HG03139 (cell line): ENCODE results near the gene KIAA0930.

Experiments
- ATAC-seq: cut with Tn5 transposase; IDR thresholded peaks from one replicate; pipeline ENCODE4 v1.9.1; 2021; ENCODE audit not compliant: unreplicated experiment

The KIAA0930 gene

DNA sequence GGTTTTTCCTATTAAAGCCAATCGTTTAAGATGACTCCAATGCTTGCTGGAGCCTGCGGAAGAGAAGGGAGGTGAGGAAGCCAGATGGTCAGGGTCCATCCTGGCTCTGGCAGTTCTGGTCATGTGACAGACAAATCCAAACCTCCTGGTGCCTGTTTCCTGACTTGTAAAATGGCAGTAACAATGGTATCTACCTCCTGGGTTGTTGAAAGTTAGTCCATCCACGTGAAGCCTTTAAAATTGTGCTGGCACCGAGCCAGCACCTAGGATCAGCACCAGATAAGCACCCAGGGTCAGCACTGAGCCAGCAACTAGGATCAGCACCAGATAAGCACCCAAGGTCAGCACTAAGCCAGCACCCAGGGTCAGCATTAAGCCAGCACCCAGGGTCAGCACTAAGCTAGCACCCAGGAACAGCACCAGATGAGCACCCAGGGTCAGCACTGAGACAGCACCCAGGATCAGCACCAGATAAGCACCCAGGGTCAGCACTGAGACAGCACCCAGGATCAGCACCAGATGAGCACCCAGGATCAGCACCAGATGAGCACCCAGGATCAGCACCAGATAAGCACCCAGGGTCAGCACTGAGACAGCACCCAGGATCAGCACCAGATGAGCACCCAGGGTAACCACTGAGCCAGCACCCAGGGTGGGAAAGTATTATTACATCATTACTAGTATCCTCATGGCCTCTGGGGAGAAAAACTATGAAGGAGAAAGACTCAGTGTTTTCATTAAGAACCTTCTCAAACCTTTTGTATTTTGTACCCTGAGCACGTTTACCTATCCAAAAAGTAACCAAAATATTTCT lies 17.2 kb downstream of the KIAA0930 start:
- no peak for ATAC-seq

DNA sequence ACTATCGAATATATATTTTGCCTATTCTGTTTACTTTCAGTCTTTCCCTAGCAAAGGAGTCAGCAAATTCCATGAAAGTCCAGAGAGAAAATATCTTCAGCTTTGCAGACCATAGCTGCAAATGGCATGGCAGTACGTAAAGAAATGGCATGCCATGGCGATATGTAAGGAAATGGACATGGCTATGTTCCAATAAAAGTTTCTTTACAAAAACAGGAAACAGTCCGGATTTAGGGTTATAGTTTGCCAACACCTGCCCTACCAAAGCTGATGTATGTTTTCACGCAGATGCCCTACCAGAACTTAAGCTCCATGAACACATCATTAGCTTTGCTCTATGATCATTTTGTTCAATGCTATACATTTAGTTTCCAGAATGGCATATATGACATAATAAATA lies 19.5 kb downstream of the KIAA0930 start:
- ATAC-seq = no peak

DNA sequence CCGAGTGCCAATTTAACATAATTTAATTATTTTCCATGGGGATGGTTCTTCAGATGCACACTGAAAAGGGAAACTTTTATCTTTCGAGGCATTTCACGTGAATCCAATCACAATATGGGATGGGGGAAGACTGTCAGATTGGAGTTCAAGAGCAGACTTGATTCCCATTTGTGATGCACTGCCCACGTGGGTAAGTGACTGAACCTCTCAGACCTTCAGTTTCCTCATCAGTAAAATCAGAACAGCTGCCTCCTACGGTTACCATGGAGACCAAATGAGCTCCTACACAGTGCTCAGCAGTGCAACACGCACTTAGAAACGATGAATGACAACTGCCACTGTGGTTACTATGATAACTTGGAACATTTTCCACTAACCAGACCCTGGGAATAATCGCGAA lies 21.7 kb downstream of the KIAA0930 start:
- no peak for ATAC-seq

DNA sequence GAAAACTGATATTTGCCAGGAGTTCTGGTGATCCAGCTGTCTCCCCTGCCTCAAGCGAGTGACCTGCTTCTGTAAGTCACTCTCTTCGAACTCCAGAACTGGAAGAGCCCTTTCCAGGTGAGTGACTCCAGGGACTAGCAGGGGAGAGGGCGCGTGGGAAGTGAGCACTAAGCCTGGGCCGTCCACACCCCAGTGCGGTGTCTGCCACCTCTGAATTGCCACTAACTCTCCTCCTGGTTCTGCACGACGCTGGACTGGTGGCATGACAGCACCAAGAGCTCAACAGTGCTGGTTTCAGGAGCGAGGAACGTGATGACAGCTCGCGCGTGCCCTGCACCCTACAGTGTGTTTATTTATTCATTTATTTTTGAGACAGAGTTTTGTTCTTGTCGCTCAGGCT lies 22.9 kb downstream of the KIAA0930 start:
- no peak for ATAC-seq

DNA sequence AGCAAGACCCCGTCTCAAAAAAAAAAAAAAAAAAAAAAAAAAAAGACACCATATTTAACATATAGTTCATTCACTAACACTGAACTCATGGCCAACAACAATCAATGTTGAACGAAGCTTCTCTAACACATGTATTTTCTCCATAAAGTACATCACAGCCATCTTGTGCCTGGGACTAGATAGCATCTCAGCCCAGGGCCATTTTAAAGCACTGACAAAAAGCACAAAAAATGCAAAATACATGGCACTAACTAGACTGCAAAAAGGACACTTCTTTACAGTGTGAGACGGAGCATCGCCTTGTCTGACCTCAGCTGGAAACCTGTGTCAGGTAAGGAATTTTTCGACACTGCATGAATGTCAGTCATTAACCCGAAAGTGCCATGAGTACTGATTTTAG lies 23.3 kb downstream of the KIAA0930 start:
- no peak for ATAC-seq

DNA sequence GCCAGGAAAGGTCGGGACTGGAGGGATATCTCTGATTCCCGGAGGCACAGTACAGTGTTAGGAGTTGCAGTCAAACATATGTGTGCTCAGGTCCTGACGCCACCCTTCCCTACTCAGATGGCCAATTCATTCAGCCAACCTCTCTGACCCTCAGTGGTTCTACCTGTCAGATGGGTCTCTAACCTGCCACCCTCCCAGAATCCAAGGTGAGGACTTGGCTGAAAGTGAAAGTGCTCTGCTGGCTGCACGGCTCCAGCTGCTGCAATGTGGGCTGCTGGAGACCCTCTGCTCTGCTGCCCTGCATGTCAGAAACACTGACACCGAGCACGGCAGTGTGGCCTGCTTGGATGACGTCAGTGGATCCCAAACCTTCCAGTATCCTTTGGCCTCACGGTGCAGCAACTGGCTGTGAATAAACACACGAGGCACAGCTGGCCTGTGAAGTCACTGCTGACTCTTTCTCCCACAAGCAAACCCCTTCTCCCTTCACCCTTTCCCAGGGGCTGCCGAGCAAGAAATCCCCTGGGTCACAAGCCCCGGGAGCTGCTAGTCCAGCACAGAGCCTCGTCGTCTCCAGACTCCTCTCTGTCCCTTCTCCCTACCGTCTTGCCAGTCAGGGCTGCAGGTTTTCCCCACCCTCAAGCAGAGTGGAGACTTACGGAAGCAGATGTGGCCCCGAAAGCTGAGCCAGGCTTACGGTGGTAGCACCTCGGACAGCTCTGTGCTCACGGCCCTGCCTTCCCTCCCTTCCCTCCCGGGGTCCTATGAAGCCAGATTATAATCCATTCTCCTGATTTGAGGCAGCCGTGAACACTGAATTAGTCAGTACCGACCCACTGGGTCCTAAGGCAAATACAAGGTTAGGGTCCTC lies 24.3 kb downstream of the KIAA0930 start:
- ATAC-seq = no peak

DNA sequence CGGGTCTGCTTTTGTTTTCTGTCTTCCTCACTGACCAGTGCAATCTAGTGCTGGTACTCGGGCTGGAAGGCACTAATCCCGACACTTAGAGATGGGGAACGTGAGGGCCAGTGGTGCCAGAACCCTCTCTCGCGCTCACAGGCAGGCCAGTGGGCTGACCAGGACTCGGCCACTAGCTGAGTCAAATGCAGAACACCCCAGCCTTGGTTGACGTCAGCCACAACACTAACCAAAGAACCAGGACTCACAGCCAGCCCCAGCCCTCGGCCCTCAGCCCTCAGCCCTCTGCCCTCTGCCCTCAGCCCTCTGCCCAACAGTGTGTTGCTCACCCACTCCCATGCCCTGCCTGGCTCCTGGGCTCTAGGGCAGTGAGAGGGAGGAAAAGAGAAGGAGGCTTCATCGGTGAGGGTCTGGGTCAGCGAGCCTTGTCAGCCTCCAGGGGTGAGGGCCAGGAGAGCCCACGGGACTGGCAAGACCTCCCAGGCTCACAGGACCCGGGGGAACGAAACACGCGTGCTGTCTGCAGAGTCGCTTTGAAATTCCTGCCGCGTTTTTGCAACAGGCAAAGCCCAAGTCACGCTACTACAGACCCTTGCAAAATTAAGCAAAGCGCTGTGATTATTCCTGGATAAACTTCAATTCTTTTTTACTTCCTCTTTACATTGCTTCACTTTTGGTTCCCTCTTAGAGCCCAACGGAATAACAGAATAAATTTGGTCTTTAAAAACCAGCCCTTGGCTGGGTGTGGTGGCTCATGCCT lies 27.5 kb downstream of the KIAA0930 start:
- ATAC-seq = no peak

DNA sequence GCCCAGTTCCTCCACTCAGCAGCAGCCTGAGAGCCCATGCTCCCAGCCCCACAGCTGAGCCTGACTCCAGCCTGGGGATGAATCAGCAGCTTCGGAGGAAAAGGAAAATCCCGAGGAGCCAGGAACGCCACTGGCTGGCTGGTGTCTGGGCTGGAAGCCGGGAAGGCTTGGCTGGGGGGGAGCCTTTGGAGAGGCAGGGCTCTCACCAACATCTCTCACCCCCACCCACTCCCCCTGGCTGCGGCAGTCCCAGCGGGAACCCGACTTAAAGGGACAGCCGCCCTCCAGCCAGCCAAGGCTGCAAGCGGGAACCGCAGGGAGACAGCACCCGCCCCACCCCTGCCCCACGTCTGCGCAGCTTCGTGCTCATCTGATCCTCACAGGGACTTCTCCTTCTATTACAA lies 28.4 kb downstream of the KIAA0930 start:
- ATAC-seq = no peak

DNA sequence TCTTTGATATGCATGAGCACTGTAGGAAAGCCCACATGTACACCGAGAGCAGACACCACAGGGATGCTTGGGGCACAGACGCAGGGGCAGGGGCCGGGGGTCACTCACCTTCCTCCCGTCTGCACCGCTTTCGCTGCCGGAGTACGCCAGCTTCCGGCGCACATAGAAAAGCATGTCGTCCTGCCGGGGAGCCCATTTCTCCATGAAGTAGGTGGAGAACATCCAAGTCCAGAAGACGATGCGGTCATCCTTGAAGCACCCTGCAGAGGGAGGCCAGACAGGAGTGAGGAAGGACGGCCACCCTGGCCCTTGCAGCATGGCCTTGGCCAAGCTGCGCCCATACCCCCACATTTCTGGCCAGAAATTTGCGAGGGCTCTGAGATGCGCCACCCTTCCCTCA lies 28.8 kb downstream of the KIAA0930 start:
- ATAC-seq = no peak

DNA sequence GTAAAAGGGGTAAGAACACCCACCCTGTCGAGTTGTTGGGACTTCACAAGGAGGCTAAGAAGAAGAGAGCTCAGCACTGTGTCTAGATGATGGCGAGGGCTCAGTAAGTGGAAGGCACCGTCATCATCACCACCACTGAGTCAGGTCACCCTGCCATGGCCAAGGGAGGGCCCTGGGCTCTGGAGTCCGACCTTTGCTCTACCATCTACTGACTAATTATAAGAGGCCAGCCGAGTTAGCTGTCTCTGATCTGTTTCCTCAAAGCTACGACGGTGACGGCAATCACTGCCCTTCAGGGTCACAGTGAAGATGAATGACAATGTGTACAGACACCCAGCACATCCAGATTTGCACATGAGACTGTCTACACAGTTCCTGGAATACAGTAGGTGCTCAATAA lies 29.3 kb downstream of the KIAA0930 start:
- no peak for ATAC-seq

DNA sequence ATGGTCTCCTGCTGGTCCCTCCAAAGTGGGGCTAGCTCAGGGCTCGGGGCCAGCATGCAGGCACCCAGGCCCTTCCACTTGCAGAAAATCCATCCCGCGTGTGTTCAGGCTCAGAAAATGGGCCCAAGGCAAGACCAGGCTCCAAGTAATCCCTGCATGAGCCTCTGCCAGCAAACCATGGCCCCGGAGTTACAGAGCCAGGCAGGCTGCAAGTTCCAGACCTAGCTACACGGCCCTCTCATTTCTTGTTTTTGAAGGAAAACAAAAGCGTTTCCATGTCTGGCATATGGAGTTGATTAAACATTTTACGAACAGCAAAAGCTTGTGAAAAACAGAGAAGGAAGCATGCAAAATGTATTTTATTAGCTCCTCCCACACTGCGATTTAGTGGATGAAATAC lies 29.7 kb downstream of the KIAA0930 start:
- ATAC-seq = no peak

DNA sequence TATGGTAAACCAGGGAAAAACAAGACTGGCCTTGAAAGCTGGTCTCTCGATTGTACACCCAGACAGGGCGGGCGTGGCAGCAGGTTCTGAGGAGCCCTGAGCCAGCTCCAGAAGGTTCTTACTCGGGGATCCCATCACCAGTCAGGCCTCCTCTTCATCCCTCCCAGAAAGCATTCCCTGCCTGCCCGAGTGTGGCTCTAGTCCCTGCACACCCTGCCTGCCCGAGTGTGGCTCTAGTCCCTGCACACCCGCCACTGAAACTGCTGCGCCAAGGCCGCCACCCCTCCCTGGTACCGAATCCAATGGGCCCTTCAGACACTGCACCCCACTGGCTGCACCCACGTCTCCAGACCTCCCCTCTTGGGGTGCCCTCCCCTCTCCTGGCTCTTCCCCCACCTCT lies 30.1 kb downstream of the KIAA0930 start:
- ATAC-seq = no peak

DNA sequence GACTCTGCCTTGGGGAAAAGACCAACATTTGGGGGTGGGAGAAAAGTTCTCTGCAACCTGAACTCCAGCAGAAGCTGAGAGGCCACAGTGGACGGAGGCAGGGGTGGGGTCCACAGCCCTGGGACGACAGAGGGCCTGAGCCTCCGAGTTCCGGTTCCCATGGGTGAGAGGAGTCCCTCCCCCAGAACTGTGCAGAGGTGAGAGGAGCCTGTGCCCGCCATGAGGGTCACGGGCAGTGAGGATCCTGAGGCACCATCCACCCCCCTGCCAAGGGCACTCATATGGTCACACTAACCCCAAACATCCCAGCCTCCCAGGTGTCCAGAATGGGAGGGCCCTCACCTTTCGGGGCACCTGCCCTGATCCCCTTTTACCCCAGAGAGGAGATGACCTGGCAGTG lies 30.5 kb downstream of the KIAA0930 start:
- ATAC-seq = no peak

DNA sequence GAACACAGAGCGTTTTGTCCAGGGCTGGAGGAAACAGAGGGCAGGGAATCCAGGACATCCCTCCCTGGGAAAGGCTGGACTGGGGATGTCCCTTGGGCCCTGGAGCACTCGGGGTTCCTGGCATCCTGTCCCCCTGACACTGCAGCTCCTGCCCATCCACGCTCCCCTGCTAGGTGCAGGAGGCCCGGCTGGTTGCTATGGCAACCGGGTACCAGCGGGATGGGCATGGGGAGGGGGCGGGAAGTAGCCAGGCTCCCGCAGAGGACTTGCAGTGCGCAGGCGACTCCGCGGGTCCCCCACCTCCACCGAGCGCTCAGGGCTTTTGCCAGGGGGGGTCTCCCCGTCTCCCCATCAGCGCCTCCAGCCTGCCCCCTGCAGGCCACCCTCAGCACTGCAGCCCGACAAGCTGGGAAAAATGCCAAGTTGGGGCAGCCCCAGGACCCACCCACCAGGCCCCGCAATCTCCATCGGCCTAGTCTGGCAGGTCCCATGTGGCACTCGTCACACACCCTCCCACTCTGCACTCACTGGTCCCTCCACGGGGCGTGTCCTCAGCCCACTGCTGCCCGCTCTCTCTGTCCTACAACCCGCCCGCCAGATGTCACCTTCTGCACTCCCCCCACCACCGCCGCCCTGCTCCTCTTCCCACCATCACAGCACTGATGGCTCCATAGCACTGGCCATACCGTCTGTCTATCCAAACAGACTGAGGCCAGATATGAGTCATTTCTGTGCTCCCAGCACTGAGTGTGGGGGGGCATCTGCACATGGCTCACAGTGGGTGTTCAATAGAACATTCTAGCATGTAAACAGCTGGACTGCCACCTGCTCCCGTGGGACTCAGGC lies 31.5 kb downstream of the KIAA0930 start:
- ATAC-seq = no peak

DNA sequence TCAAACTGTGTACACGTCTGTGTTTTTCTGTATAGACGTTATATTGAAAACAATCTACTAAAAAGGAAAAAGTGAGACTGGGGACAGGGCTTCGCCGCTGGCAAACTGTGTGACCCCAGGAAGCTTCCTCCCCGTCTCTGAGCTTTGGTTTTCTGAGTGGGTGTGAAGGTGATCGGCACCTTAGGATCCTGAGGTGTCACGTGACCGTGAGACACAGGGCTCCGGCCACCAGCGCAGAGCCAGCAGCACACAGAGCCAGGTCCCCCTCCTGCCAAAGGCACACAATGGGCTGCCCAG lies 32.0 kb downstream of the KIAA0930 start:
- no peak for ATAC-seq

DNA sequence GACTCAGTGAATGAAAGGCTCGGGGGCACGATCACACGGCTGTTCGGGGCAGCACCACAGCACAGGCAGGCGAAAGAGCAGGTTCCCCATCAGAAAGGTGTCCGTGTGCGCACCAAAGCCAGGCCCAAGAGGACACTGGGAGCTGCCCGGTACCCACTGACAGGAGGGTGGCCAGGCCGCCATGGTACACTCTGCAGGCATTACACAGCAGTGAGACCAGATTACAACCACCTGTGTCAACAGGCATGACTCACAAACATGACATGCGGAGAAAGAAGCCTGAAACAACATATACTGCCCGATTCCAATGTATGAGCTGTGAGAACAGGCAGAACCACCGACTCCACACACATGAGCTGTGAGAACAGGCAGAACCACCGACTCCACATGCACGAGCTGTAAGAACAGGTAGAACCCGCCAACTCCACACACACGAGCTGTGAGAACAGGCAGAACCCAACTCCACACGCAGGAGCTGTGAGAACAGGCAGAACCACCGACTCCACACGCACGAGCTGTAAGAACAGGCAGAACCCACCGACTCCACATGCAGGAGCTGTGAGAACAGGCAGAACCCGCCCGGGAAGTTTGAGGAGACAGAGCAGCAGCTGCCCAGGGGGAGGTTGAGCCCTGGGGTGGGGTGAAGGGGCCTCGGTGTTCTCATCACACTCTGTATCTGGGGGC lies 32.6 kb downstream of the KIAA0930 start:
- ATAC-seq = no peak

DNA sequence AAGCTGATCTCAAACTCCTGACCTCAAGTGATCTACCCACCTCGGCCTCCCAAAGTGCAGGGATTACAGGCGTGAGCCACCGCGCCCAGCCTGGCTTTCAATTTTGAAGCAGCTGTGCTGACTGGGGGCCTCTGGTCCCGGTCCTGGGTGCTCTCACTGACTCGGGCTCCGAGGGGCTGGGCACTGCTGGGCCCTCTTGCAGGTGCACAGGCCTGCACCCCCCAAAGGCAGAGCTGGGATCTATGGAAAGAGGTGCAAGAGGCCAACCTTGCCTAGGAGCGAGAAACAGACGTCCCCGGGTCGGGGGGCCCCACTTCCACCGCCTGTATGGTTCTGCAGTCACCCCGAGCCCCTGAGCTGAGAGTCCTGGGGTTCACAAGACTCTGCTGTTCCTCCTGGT lies 33.2 kb downstream of the KIAA0930 start:
- ATAC-seq = no peak

DNA sequence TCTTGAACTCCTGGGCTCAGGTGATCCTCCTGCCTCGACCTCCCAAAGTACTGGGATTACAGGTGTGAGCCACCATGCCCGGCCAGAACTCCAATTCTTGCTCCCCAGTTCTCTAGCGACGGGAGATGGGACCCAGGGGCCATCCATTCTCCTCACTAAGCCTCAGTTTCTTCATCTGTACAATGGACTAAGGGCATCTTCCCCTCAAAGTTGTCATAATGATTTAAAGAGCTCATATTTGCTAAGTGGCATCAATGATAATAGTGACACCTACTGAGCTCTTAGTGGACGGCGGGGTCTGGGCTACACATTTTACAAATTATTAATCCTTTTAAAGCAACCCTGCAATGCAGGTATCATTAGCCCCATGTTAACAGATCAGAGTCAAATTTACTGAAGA lies 34.5 kb downstream of the KIAA0930 start:
- ATAC-seq = no peak

DNA sequence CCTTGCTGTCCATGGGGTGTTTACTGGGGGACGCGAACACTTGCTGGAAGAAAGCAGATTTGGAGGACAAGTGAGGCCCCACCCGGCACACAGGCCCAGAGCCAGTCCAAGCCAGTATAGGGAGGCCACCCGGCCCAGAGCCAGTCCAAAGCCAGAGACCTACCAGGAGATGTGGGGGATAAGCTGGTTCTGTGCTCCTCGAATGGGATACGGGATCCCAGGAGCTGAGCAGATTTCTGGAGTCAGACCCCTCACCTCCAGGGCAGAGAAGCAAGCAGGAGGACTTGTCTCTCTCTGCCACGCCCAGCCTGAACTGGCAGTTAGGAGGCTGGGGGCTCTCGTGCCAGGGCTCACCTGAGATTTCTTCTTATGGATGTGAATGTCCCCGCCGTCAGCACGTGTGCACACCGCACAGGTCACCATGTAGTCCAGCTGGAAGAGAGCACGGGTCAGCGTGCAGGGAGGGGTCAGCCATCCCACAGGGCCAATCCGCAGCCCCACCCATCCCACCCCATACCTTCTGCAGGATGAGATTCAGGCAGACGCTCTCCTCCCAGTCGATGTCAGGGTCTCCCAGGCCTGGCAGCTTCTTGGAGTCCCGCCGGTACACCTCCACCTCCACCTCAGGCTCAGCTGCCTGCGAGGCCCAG lies 35.3 kb downstream of the KIAA0930 start:
- ATAC-seq = no peak

DNA sequence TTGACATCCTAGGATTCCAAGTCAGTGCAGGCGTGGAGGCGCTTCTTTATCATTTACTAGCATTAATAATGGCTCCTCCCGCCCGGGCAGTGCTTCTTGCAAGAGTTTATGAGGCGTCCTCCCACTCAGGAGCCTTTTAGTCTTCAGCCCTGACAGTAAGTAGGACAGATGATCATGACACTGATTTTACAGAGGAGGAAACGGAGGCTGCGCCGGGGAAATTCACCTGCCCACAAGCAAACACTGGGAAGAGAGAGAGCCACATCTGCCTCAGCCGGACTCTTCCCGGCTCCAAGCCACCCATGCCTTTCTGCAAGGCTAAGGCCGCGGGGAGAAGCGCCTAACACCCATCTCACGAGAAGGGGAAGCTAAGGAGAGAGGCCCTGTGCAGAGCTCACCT lies 35.9 kb downstream of the KIAA0930 start:
- ATAC-seq = no peak
